Measurements from ENCODE around the gene GGTA1.
"Not testable (repeated sequence)": the region's sequence is repeated elsewhere in the genome, so short reads cannot be mapped to it uniquely, and the experiment has no call there.

GGTA1 gene

DNA sequence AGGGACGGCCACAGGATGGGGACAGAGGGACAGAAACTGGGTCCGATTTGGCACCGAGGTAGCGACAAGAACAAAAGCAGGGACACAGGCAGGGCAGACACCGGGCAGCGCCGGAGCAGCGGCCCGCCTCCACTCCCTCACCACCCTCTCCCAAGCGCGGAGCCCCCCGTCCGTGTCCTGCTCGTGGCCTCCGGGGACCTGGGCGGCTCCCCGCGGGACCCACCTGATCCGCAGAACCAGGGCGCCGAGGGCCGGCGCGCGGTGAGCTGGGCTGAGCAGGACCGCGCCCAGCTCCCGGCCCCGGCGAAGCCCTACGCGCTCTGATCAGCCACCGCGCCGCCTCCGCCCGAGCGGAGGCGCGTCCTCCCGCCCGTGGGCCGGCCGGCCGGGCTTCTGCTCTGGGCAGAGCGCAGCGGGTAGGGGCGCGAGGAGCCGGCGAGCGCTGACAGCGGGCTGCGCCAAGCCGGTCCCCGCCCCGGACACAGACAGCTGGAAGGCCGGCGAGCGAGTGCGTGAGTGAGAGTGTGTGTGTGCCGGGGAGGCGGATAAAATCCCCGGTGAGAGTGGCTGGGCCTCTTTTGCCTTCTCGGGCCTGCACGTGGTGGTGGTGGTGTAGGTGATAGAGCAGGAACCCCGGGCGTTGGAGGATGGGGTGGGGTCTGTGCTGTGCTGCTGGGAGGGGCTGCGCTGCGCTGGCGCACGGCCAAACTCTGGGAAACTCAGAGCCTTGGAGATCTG, at the start of gene GGTA1:
TSS of gene GGTA1 (minus strand) at position 418 of the 738 bp plus-strand sequence. CDS start 31,922 bp downstream, outside the sequence.
- no peak for DNase-seq

DNA sequence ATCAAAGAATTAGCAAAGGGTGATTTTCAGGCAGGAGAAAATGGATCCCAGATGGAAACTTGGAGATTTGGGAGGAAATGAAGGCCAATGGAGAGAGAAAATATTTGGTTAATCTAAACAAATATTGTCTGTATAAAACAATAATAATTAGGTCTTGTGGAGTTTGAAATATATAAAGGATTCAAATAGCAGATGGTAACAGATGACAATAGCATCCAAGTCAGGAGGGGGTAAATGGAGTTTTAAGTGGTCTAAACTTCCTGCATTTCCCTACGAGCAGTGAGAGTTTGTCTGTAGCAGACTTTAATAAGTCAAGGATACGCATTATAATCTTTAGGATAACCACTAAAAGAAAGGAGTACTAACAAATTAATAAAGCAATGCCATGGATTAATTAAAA, 49.0 kb upstream of the GGTA1 start:
- DNase-seq = no peak

DNA sequence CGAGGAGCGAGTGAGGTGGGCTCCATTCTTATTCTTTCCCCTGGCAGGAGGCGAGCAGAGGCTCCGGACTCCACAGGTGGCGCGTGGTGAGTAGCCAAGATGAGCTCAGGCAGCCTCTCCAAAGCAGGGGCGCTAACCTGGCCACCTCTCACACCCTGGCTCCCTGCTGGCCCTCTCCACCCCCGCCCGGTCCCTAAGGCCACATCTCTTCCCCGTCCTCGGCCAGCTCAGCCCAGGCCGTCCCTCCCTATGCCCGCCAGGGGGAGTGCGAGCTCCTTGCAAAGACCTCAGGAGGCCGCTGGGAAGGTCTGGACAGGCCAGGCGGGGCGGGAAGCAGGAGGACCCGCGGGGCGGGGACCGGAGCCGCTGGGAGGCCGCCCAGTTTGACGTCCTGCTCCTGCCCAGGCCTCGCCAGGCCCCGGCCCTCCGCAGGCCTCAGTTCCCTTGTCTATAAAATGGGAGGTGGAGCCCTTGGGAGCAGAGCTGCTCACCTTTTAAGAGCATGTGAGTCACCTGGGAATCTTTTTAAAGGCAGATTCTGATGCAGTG, 46.3 kb upstream of the GGTA1 start:
- DNase-seq = peak; percentile 87

DNA sequence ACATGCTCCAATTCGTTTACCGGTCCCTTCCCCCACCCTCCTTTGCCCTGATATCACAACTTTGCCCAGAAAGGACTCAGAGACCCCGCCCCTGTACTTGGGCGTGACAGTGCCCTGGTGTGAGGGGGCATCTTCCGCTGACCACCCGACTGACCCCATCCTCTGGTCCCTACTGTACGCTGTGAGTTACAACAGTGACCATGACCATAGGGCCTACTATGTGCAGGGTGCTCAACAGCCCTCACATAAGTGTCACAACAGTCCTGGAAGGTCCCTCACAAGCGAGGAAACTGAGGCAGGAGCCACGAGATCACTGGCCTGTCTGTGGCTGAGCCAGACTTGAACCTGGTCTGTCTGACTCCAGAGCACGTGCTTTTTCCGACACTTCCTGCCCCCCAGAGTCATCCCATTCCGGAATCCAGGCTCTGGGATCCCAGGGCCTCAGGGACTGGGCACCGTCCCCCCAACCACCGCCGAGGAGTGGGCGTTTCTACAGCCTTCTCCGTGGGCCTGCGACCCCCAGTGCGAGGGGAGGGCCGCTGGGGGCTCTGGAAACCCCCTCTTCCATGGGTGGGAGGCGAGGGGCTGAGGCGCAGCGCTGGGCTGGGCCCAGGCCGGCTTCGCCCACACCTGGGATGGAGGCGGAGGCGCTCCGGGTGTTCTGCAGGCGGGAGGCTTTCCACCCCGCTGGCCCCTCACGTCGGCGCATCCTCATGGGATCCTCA, 45.7 kb upstream of the GGTA1 start:
- DNase-seq = no peak

DNA sequence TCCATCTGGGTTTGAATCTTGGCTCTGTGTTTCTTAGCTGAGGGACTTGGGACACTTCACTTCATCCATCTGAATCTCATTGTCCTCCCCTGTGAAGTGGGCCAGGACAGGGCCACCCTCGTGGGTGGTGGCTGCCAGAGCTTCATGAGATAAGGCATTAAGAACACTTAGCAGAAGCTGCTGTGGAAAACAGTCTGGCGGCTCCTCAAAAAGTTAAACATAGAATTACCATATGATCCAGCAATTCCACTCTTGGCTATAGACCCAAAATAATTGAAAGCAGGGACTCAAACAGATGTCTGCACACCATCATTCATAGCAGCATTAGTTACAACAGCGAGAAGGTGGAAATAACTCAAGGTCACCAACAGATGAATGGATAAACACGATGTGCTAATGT, 42.4 kb upstream of the GGTA1 start:
- no peak for DNase-seq

DNA sequence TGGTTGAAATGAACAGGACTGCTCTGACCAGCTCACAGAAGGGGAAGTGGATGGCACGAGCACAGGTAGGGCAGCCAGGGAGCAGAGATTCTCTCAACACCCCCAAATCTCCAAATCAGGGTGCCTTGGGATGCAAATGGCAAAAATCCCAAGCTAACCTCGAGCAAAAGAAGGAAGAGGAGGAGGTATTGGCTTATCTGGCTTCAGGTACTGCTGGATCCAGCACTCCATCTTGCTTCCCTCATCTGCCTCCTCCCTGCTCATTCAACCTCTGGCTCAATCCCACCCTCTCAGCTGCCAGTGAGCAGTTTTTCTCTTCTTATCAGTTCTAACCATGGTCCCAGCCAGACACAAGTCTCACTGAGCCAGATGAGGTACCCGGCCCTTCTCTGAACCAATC, 41.6 kb upstream of the GGTA1 start:
- no peak for DNase-seq

DNA sequence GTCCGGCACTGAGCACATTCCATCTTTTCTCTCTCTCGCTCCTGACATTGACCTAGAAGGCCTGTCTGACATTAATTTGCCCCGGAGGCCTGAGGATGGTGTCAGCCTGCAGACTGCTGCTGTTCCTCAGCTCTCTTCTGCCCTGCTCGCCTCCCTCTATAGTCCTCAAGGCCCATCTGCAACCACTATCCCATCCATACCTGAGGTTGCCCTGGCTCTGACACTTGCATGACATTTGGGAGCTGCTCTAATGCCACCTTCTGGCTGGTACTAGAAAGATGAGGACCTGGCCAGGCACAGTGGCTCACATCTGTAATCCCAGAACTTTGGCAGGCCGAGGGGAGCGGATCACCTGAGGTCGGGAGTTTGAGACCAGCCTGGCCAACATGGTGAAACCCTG, 38.6 kb upstream of the GGTA1 start:
- DNase-seq = no peak

DNA sequence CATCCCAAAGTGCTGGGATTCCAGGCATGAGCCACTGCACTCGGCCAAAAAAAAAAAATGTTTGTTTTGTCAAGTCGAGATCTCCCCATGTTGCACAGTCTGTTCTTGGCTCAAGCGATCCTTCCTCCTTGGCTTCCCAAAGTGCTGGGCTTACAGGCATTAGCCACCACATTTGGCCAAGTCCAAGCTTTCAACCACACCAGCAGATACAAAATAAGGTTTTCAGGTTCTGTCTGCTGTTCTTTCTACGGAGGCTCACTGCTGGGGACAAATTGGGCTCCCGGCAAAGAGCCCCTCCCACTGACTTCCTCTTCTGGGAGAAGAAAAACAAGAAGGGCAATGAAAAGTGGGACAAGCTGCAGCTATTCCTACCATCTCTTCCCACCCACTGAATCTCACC, 37.6 kb upstream of the GGTA1 start:
- no peak for DNase-seq

DNA sequence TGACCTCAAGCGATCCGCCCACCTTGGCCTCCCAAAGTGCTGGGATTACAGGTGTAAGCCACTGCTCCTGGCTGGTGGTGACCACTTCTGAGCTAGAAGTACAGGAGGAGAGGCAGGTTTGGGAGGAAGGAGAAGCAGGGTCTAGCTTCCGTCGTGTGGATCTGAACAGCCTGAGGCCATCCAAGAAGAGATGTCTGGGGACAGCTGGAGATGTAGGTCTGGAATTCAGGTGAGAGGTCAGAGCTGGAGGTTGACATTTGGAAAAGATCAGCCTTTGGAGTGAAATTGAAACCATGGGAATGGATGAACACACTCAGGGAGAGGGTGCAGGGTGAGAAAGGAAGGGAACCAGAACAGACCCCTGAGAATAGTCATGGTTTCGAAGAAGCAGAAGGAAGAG, 33.2 kb upstream of the GGTA1 start:
- DNase-seq = no peak

DNA sequence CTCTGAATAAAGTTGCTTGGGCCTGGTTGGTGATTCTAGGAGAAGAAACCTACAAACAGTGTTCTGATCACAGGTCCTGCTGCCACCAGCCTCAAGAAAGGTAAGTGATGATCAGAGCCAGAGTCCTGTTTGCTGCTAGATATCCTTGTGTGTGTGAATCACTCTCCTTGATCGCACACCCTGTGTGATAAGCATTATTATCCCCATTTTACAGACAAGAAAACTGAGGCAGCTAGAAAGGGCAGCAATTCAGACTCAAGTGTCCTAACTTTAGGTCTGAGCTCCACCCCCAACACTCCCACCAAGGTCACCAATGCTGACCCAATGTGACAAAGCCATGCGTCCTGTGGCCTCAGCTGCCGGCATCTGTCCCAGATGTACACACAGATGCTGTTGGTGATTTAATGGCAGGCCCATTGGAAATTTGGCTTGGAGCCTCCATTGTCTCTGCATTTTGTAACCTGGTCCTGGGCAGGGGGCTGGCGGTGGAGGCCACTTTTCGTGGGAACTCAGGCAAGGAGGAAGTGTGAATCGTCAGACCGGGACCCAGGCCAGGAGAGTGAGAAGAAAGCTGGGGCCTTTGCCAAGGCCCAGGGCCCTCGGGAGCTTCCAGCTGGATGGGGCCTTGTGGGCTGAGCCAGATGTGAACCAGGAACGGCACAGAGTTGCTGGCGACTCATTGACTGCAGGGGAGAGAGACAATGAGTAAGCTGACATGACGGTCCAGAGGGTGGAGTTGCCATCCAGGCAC, 29.8 kb upstream of the GGTA1 start:
- no peak for DNase-seq

DNA sequence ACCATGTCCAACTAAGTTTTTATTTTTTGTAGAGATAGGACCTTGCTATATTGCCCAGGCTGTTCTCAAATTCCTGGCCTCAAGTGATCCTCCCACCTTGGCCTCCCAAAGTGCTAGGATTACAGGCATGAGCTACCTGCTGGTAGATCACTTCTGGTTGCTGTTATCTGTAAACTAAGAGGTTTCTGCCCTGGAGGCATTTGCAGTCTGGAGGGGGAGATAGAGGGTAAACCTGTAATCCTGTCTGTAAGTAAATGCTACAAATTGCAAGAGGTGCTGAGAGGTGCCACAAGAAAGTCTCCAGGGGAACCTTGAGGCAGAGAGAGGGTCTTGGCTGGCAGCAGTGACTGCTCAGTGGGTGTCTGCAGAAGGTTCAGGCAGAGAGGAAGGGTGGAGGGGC, 29.0 kb upstream of the GGTA1 start:
- DNase-seq = no peak

DNA sequence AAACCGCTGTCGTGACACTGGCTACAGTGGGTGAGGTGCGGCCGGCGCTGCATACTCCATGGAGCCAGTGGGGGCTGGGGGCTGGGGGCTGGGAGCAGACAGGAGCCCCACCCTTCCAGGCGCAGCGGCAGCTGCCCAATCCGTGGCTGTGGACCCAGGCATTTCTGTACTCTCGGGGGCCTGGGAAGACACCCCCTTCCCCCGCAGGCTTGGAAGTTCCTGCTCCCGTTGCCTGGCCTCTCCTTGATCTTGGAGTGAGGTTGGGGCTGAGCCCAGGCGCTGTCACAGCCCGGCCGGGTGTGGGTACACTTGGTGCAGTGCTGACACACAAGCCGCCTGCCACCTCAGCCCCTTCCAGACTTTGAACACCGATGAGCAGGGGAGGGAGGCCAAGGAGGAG, 27.7 kb upstream of the GGTA1 start:
- no peak for DNase-seq

DNA sequence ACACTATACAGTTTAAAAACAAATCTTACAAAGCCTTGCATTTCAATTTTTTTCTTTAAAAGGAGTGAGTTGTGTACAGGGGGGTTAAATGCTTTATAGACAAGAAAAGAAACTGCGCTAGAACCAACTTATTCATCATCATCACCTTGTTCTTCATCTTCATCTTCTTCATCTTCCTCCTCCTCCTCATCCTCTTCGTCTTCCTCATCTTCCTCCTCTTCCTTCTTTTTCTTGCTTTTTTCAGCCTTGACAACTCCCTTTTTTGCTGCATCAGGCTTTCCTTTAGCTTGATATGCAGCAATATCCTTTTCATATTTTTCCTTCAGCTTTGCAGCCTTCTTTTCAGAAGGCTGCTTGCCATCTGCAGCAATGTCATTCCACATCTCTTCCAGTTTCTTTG, 20.0 kb upstream of the GGTA1 start:
- DNase-seq = not testable (repeated sequence)

DNA sequence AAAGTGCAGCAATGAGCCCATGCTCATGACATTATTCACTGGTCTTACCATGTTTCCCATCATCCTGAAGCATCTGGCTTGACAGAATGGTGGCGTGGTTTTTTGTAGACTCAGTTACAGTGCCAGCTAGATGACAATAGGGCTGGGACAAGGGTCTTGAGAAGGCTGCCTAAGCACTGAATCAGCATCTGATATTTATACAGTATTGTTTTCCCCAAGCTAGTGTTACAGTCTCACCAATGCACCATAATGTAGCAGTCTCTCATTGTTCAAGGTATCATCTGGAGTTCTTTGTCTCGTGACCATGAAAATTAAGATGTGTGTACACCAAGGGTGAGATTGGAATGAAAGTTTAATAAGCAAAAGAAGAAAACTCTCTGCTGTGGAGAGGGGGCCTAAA, 19.0 kb upstream of the GGTA1 start:
- no peak for DNase-seq

DNA sequence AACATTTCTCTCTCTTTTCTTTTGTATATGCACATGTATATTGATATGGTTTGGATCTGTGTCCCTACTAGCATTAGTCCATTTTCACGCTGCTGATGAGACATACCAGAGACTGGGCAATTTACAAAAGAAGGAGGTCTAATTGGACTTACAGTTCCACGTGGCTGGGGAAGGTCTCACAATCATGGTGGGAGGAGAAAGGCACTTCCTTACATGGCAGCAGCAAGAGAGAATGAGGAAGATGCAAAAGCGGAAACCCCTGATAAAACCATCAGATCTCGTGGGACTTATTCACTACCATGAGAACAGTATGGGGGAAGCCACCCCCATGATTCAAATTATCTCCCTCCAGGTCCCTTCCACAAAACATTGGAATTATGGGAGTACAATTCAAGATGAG, 13.5 kb upstream of the GGTA1 start:
- not testable (repeated sequence) for DNase-seq

DNA sequence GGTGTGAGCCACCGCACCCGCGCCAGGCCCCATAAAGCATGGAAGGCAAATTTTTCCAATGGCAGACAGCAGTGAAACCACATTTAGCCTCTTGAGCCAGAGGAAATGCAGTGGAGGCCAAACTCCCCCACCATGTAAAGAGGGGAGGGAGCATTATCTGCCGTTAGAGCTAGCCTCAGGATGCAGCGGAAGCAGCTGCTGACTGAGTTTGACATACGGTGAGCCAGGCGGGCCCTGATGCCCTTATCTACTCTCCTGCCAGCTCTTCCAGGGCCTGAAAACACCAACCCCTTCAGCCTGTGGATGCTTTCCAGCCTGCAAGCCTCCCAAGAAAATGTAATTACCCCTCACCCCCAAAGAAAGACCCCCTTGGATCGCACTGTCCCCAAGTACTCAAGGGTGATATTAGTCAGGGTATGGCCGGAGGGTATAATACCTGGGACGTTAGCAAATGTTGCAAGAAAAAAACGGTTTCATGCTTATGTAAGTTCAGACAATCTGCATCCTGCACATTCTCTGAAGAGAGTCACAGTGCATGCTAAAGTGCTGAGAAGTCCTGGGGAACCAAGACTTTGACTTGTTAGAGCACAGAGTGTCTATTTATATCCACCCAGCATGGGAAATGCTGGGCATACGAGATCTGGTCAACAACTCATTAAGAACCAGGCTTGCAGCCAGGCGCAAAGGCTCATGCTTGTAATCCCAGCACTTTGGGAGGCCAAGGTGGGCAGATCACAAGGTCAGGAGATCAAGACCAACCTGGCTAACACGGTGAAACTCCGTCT, 11.3 kb upstream of the GGTA1 start:
- DNase-seq = no peak

DNA sequence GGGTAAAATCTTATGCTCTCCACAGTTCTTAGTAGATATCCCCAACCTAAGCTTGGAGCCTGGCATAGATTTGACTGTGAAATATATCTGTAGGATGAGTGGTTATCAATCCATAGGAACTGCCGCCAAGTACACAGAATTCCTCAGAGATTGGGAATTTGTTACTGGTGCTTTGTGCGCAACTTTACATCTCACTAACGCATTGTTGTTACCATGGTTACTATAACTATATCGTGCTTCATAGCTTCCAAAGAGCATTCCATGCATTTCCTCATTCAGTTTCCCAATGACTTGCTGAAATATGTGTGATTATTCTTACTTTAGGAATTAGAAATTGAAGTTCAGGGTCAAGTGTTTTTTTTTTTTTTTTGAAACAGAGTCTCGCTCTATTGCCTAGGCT, 9.5 kb upstream of the GGTA1 start:
- no peak for DNase-seq

DNA sequence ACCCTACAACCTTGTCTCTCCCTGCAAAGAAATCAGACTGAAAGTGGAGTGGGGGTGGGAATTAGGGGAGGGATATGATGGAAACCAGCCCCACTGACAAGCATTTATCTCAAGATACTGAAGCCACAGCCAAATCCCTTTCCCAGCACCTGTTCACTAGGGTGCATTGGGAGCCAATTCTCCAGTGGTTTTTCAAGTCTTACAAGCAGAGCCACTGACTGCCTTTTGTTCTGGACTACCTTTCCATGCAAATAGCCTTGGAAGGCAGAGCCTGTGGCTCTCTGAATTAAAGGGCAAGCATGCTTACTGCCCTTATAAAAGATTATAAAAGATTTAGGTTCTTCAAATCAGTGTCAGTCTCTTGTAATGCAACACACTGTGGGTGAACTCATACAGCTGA, 8.8 kb upstream of the GGTA1 start:
- no peak for DNase-seq

DNA sequence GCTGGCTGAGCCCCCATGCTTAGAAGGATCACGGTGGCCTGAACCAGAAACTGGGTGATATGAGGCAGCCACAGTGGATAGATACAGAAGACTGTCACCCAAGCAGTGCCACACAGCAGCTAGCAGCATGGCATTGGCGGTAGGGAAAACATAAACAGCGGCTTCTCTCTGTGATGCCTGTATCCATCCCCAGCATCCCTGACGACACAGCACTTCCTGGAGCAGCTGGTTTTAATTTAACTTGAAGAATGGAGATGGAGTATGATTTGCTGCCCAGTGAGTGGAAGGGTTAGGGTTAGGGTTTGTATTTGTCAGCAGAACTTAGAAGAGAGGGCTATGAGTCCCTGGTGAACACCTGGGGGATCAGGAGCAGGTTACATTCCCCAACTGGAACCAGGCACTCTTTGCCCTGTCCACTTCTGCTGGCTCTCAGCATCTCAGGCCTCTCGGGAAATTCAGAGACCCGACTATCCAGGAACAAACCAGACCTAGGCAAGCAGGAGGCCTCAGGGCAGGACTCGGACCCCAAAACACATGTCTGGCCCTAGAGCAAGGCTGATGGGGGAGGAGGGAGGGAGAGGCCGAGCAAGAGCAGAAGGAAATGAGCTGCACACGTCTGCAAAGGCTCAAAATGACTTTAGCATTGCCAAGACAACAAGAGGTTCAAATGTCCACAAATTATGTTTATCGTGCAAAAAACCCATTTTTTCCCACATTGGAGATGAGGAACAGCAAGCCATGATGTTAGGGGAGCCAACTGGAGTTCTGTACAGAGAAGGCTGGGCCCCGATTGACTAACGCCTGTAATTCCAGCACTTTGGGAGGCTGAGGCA, 6.5 kb upstream of the GGTA1 start:
- DNase-seq = no peak

DNA sequence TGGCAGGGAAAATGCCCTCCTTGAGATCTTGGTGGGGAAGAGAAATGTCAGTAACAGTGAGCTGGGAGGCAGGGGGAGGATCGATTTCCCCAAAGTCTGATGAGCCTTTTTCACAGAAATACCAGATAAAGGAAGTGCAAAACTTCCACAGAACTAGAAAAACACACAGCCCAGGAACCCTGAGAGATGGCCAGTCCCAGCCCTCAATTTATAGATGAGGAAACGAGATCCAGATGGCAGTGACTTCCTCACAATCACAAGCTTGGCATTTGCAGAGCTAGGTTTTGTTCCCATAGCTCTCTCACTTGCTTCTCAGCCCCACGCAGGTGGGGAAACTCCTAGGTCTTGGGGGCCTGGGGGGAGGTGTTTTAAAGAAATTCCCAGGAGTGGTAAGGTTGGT, 3.8 kb upstream of the GGTA1 start:
- no peak for DNase-seq

DNA sequence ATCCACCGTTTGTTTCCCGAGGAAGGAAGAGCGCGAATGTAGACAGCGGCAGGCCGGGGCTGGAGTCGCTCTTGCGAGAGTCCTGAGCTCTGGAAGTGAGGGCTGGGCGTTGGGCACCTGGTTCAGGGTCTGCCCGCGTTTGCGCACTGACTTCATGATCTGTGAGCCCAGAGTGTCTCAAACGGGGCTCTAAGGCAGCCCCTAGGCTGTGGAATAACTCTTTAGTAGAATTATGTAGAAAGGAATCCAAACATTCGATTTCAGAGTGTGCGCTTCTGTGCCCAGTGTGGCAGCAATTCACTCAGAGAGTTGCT, 478 bp upstream of the GGTA1 start:
- DNase-seq = no peak

DNA sequence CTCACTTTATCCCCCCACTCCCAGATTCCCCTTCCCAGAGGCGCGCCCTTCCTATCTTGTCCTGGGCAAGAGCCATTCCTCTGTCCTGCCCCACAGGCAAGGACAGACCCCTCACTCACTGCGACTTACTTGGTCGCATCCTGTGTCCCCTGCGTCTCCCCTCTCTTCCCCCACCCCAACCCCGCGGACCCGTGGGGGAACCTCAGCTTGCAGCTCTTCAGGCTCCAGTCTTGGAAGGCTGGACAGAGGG, 542 bp downstream of the GGTA1 start:
- no peak for DNase-seq

Measured in DMS153 (cell line).